Measurements from ENCODE around the gene CTCFL. TPM values are rescaled to one million over a fixed set of nuclear protein-coding genes. Genes with fewer than 3 reads are reported as not detected.

The CTCFL gene
- total RNA-seq, 1 donor from 2014 or later: not detected

GRCh38 chr20:57501461-57502335, 23.2 kb downstream of the CTCFL start:
- H3K4me1 ChIP-seq: peaks cover 44% of the 10 kb centered on the region
- no peaks in the 10 kb centered on the region for H3K36me3 ChIP-seq
- H3K4me1 Mint-ChIP-seq: peaks cover 49% of the 10 kb centered on the region
- no peaks in the 10 kb centered on the region for H3K79me2 ChIP-seq (ENCODE audit: low read depth)
- H3F3A ChIP-seq (ENCODE audit: low read depth): peaks cover 21% of the 10 kb centered on the region
- no peak overlapping the region for H3K9ac ChIP-seq
- H3K4me3 Mint-ChIP-seq: peak overlapping the region; percentile 31
- H3K4me3 ChIP-seq: no peak overlapping the region
- TF ChIP-seq EZH2phosphoT487 (IDR thresholded peaks at IDR 0.05): no peak
- TF ChIP-seq EZH2 (IDR thresholded peaks at IDR 0.05): no peak
- TF ChIP-seq CTCF (IDR thresholded peaks at IDR 0.05): no peak
- H3K27me3 Mint-ChIP-seq (ENCODE audit: insufficient read depth, low read depth): peaks cover 16% of the 10 kb centered on the region
- H3K36me3 Mint-ChIP-seq: no peaks in the 10 kb centered on the region
- no peak overlapping the region for H3K27ac ChIP-seq
- no peaks in the 10 kb centered on the region for H3K9me3 Mint-ChIP-seq
- H3K4me2 ChIP-seq: peak overlapping the region; percentile 21
- H3K27ac Mint-ChIP-seq: peak overlapping the region; percentile 87
- peaks cover 11% of the 10 kb centered on the region for H3K27me3 ChIP-seq
- no peak overlapping the region for H2AFZ ChIP-seq (replicated peaks)
- peak; percentile 41 for DNase-seq (ENCODE audit: low spot score)
- H3K9me3 ChIP-seq (ENCODE audit: low read depth): no peaks in the 10 kb centered on the region
- no peaks in the 10 kb centered on the region for H4K20me1 ChIP-seq (ENCODE audit: low read depth)

GRCh38 chr20:57500962-57501361, 24.0 kb downstream of the CTCFL start:
- Histone ChIP-seq H3K4me1 (peaks cover 39% of the 10 kb centered on the region), H3K4me3 (no peak overlapping the region), H4K20me1 (ENCODE audit: low read depth) (no peaks in the 10 kb centered on the region), H3K27ac (peak overlapping the region; percentile 2), H3K27me3 (peaks cover 11% of the 10 kb centered on the region), H3K9me3 (ENCODE audit: low read depth) (no peaks in the 10 kb centered on the region), H3K9ac (no peak overlapping the region), H3F3A (ENCODE audit: low read depth) (peaks cover 21% of the 10 kb centered on the region), H3K36me3 (no peaks in the 10 kb centered on the region), H3K79me2 (ENCODE audit: low read depth) (no peaks in the 10 kb centered on the region), H3K4me2 (peak overlapping the region; percentile 21), H2AFZ (replicated peaks) (no peak overlapping the region)
- peak overlapping the region; percentile 41 for H3K4me3 Mint-ChIP-seq
- H3K36me3 Mint-ChIP-seq: no peaks in the 10 kb centered on the region
- H3K27ac Mint-ChIP-seq: no peak overlapping the region
- peaks cover 43% of the 10 kb centered on the region for H3K4me1 Mint-ChIP-seq
- no peak for DNase-seq (ENCODE audit: low spot score)
- no peaks in the 10 kb centered on the region for H3K9me3 Mint-ChIP-seq
- TF ChIP-seq EZH2phosphoT487 (IDR thresholded peaks at IDR 0.05) (no peak), CTCF (IDR thresholded peaks at IDR 0.05) (no peak), EZH2 (IDR thresholded peaks at IDR 0.05) (no peak)
- peaks cover 18% of the 10 kb centered on the region for H3K27me3 Mint-ChIP-seq (ENCODE audit: insufficient read depth, low read depth)

- Histone ChIP-seq H3K9me3 (ENCODE audit: low read depth) (no peaks in the 10 kb centered on the region), H3K4me3 (no peak overlapping the region), H3K4me1 (peaks cover 35% of the 10 kb centered on the region), H3K79me2 (ENCODE audit: low read depth) (no peaks in the 10 kb centered on the region), H3K4me2 (no peak overlapping the region), H4K20me1 (ENCODE audit: low read depth) (no peaks in the 10 kb centered on the region), H3K27ac (no peak overlapping the region), H2AFZ (replicated peaks) (no peak overlapping the region), H3F3A (ENCODE audit: low read depth) (peaks cover 17% of the 10 kb centered on the region), H3K36me3 (no peaks in the 10 kb centered on the region), H3K27me3 (peaks cover 11% of the 10 kb centered on the region), H3K9ac (no peak overlapping the region)
- Mint-ChIP-seq H3K36me3 (no peaks in the 10 kb centered on the region), H3K4me1 (peaks cover 38% of the 10 kb centered on the region), H3K9me3 (no peaks in the 10 kb centered on the region), H3K27ac (no peak overlapping the region), H3K4me3 (peak overlapping the region; percentile 41), H3K27me3 (ENCODE audit: insufficient read depth, low read depth) (peaks cover 21% of the 10 kb centered on the region)
- no peak for DNase-seq (ENCODE audit: low spot score)
- no peak for TF ChIP-seq EZH2phosphoT487 (IDR thresholded peaks at IDR 0.05)
- no peak for TF ChIP-seq EZH2 (IDR thresholded peaks at IDR 0.05)
- no peak for TF ChIP-seq CTCF (IDR thresholded peaks at IDR 0.05)
These were observed 24.7 kb downstream of the CTCFL start for GRCh38 chr20:57500235-57500634.

Data from neural progenitor cell (in vitro differentiated cells).